Measurements from ENCODE around the gene GRM7.

The GRM7 gene

GRCh38 chr3:7322957-7323669, 462.2 kb downstream of the GRM7 start:
- DNase-seq = no peak

- DNase-seq = no peak
Observed at GRCh38 chr3:7328339-7328738, 467.4 kb downstream of the GRM7 start.

- no peak for DNase-seq
Observed at GRCh38 chr3:7332696-7333095, 471.8 kb downstream of the GRM7 start.

GRCh38 chr3:7333125-7333524, 472.2 kb downstream of the GRM7 start:
- peak; percentile 23 for DNase-seq

GRCh38 chr3:7340795-7341194, 479.9 kb downstream of the GRM7 start:
- DNase-seq = no peak

GRCh38 chr3:7346364-7346763, 485.4 kb downstream of the GRM7 start:
- no peak for DNase-seq

- no peak for DNase-seq
Observed at GRCh38 chr3:7357101-7357500, 496.2 kb downstream of the GRM7 start.

GRCh38 chr3:7367968-7368367, 507.1 kb downstream of the GRM7 start:
- no peak for DNase-seq

GRCh38 chr3:7368597-7368996, 507.7 kb downstream of the GRM7 start:
- no peak for DNase-seq

GRCh38 chr3:7371693-7372572, 511.0 kb downstream of the GRM7 start:
- no peak for DNase-seq

GRCh38 chr3:7377103-7377502, 516.2 kb downstream of the GRM7 start:
- DNase-seq = no peak

- DNase-seq = no peak
Observed at GRCh38 chr3:7381741-7382140, 520.8 kb downstream of the GRM7 start.

- DNase-seq = no peak
Observed at GRCh38 chr3:7382293-7383010, 521.5 kb downstream of the GRM7 start.

- no peak for DNase-seq
Observed at GRCh38 chr3:7385635-7386034, 524.7 kb downstream of the GRM7 start.

GRCh38 chr3:7388026-7388425, 527.1 kb downstream of the GRM7 start:
- DNase-seq = no peak

- DNase-seq = no peak
Observed at GRCh38 chr3:7392206-7392605, 531.3 kb downstream of the GRM7 start.

- no peak for DNase-seq
Observed at GRCh38 chr3:7393944-7394605, 533.2 kb downstream of the GRM7 start.

GRCh38 chr3:7396534-7396933, 535.6 kb downstream of the GRM7 start:
- DNase-seq = no peak

GRCh38 chr3:7397097-7397496, 536.2 kb downstream of the GRM7 start:
- DNase-seq = no peak

- DNase-seq = no peak
Observed at GRCh38 chr3:7400360-7400759, 539.4 kb downstream of the GRM7 start.

- DNase-seq = no peak
Observed at GRCh38 chr3:7401418-7401817, 540.5 kb downstream of the GRM7 start.

GRCh38 chr3:7407107-7407506, 546.2 kb downstream of the GRM7 start:
- DNase-seq = no peak

- no peak for DNase-seq
Observed at GRCh38 chr3:7410782-7411181, 549.9 kb downstream of the GRM7 start.

All from NCI-H510A (cell line).